Keratinocyte (primary cell): ENCODE measurements around the gene MPV17L2. TPM values are rescaled to one million over a fixed set of nuclear protein-coding genes. Genes with fewer than 3 reads are reported as not detected.

ENCODE experiments used
- DNase-seq: peaks from one replicate; pipeline ENCODE4 v3.0.0-alpha.2; 2011; ENCODE audit warnings: low read depth, missing footprints, low spot score
- FAIRE-seq: peaks from 2 replicates; lab custom pipeline; 2011; peaks lifted over from hg19 to GRCh38; lab: Jason Lieb, UNC
- H2AFZ ChIP-seq: 2 replicates; pipeline ENCODE4 v1.6.0; 2012; ENCODE audit warnings: low read length, control low read depth, inconsistent platforms; ENCODE audit not compliant: control insufficient read depth
- H3K27ac ChIP-seq: 2 replicates; pipeline ENCODE4 v1.5.1; 2011; ENCODE audit warnings: low read length; ENCODE audit not compliant: control insufficient read depth, insufficient read depth
- H3K27me3 ChIP-seq: 3 replicates; pipeline ENCODE4 v1.6.0; 2011; ENCODE audit warnings: low read length; ENCODE audit not compliant: control insufficient read depth, insufficient read depth; ENCODE audit errors: extremely low read depth
- H3K36me3 ChIP-seq, 2 experiments: 2 replicates in 1 of 2; 3 replicates in 1 of 2; pipeline ENCODE4 v1.5.1; 2011; ENCODE audit warnings: low read length in 2 of 2, mild to moderate bottlenecking in 1 of 2; ENCODE audit not compliant: control insufficient read depth in 2 of 2, insufficient read depth in 2 of 2; ENCODE audit errors: extremely low read depth in 1 of 2
- H3K4me1 ChIP-seq: 3 replicates; pipeline ENCODE4 v1.5.1; 2011; ENCODE audit warnings: low read length; ENCODE audit not compliant: control insufficient read depth, insufficient read depth; ENCODE audit errors: extremely low read depth
- H3K4me2 ChIP-seq: 3 replicates; pipeline ENCODE4 v1.6.0; 2011; ENCODE audit warnings: low read depth, low read length; ENCODE audit not compliant: control insufficient read depth, insufficient read depth; ENCODE audit errors: extremely low read depth
- H3K4me3 ChIP-seq, 3 experiments: fragments of 200-600 bp in 1 of 3; sonication (generic) in 1 of 3; 2 replicates in 2 of 3; 3 replicates in 1 of 3; pipeline ENCODE4 v1.5.1; 2011 to 2016; ENCODE audit warnings: low read length in 3 of 3, mild to moderate bottlenecking in 3 of 3, control low read depth in 2 of 3, inconsistent platforms in 1 of 3, low read depth in 1 of 3, mixed read lengths in 1 of 3, mixed run types in 1 of 3, moderate library complexity in 1 of 3; ENCODE audit not compliant: control insufficient read depth in 2 of 3, insufficient read depth in 2 of 3; ENCODE audit errors: extremely low read depth in 1 of 3
- H3K79me2 ChIP-seq: 2 replicates; pipeline ENCODE4 v1.6.0; 2012; ENCODE audit warnings: low read length; ENCODE audit not compliant: control insufficient read depth, insufficient read depth
- H3K9ac ChIP-seq: 3 replicates; pipeline ENCODE4 v1.6.0; 2011; ENCODE audit warnings: low read length; ENCODE audit not compliant: control insufficient read depth, insufficient read depth; ENCODE audit errors: extremely low read depth
- H3K9me1 ChIP-seq: 3 replicates; pipeline ENCODE4 v1.6.0; 2011; ENCODE audit warnings: low read length; ENCODE audit not compliant: control insufficient read depth, insufficient read depth; ENCODE audit errors: extremely low read depth
- H3K9me3 ChIP-seq: 2 replicates; pipeline ENCODE4 v1.5.1; 2012; ENCODE audit warnings: low read depth, low read length; ENCODE audit not compliant: control insufficient read depth
- H4K20me1 ChIP-seq: 3 replicates; pipeline ENCODE4 v1.6.0; 2011; ENCODE audit warnings: low read length; ENCODE audit not compliant: control insufficient read depth, insufficient read depth; ENCODE audit errors: extremely low read depth
- CTCF ChIP-seq, 3 experiments: IDR thresholded peaks in 1 of 3; conservative IDR thresholded peaks in 1 of 3; optimal IDR thresholded peaks in 1 of 3; 2 replicates in 2 of 3; 3 replicates in 1 of 3; pipeline versions ENCODE3 to v1.5.1; 2011; ENCODE audit warnings: low read length in 3 of 3, mild to moderate bottlenecking in 3 of 3, moderate library complexity in 2 of 3, control low read depth in 1 of 3, inconsistent platforms in 1 of 3; ENCODE audit not compliant: insufficient read depth in 2 of 3; ENCODE audit errors: extremely low read depth in 1 of 3
- EZH2 ChIP-seq: IDR thresholded peaks from one replicate; pipeline ENCODE4 v1.6.1; 2012; ENCODE audit warnings: inconsistent platforms, mild to moderate bottlenecking, low read length, moderate library complexity
- dilution Hi-C: fragments of 300-500 bp; cut with MboI; formaldehyde crosslinking; loops from one replicate; pipeline ENCODE4 v1.7.0; 2020; ENCODE audit warnings: low sequenced_read_pairs; ENCODE audit not compliant: extremely low pct_ligation_motif_present
- polyA plus RNA-seq, 5 experiments: library from polyadenylated mRNA; depleted of rRNA in 3 of 5; stranded (reverse) in 3 of 5; stranded (forward) in 1 of 5; unstranded in 1 of 5; fragments of >200 nt; gene quantifications; 1 replicate in 1 of 5; 2 replicates in 3 of 5; 3 replicates in 1 of 5; pipeline versions ENCODE4 v1.2.1 to v1.2.3, GENCODE V29; 2011 to 2012; ENCODE audit warnings: missing spikeins in 2 of 5, low read depth in 1 of 5, low replicate concordance in 1 of 5

The MPV17L2 gene
- polyA plus RNA-seq, 1 donor (not counting 4 experiments of a cell fraction or from before 2014, with no cell fraction given) = 26.3 TPM

DNA sequence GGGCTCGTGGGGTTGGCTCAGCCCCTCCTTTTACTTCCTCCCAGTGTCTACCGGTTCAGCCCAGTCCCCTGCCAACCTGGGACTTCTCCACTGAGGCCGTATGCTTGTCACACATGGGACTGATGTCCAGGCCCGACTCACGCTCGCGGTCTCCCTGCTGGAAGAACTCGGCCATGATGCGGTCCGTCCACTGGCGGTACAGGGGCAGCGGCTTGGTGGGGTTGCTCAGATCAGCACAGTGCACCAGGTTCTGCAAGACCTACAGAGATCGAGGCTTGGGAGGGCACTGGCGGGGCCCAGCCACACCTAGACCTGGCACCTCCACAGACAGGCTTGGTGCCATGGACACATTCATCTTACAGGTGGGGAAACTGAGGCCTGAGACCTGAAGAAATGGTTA lies 18.7 kb downstream of the MPV17L2 start:
- H3K9ac ChIP-seq = no peak overlapping the region
- no peak overlapping the region for H2AFZ ChIP-seq
- H3K4me2 ChIP-seq = no peak overlapping the region
- no peaks in the 10 kb centered on the region for H3K79me2 ChIP-seq
- H3K9me3 ChIP-seq = no peaks in the 10 kb centered on the region
- H3K4me3 ChIP-seq = no peak overlapping the region
- DNase-seq (no peak), FAIRE-seq (no peak)
- dilution Hi-C loops = no loop called here
- no peaks in the 10 kb centered on the region for H3K9me1 ChIP-seq
- no peak overlapping the region for H3K27ac ChIP-seq
- TF ChIP-seq EZH2 = no peak
- TF ChIP-seq CTCF (optimal IDR thresholded peaks at IDR 0.05 in 1 of 3, IDR thresholded peaks at IDR 0.05 in 1 of 3, conservative IDR thresholded peaks at IDR 0.05 in 1 of 3; ENCODE audit: extremely low read depth in 1 of 3, insufficient read depth in 2 of 3, low read length in 3 of 3) = no peak
- H3K36me3 ChIP-seq = no peaks in the 10 kb centered on the region
- peaks cover 4% of the 10 kb centered on the region for H3K4me1 ChIP-seq
- H3K27me3 ChIP-seq = no peaks in the 10 kb centered on the region
- H4K20me1 ChIP-seq = no peaks in the 10 kb centered on the region

DNA sequence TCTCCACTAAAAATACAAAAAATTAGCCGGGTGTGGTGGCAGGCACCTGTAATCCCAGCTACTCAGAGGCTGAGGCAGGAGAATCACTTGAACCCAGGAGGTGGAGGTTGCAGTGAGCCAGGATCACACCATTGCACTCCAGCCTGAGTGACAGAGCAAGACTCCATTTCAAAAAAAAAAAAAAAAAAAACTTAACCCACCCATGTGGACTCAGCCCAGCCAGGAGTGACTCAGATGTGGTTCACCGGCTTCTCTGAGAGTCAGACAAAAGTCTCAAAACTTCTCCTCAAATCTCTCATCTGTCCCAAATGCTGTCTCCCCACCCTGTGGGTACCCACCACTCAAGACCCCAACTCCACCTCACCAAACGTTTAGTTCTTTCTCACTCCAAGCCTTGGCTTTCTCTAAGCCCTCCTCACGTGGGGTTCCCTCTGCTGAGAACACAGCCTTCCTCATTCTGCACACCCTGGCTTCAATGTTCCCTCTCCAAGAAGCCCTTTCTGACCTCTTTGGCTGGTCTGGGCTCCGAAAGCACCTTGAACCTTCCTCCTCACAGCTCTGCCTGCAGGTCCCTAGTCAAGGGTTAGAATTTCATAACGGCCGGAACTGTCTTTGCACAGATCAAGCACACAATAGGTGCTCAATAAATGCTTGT lies 21.9 kb downstream of the MPV17L2 start:
- FAIRE-seq = no peak
- Histone ChIP-seq H3K4me3 (no peak overlapping the region), H3K9ac (no peak overlapping the region), H3K4me2 (no peak overlapping the region), H3K79me2 (no peaks in the 10 kb centered on the region), H3K27ac (no peak overlapping the region), H3K9me3 (no peaks in the 10 kb centered on the region), H3K36me3 (no peaks in the 10 kb centered on the region), H3K27me3 (peaks cover 1% of the 10 kb centered on the region), H3K4me1 (peaks cover 4% of the 10 kb centered on the region), H4K20me1 (no peaks in the 10 kb centered on the region), H2AFZ (no peak overlapping the region), H3K9me1 (no peaks in the 10 kb centered on the region)
- dilution Hi-C loops = no loop called here
- no peak for DNase-seq
- TF ChIP-seq CTCF (optimal IDR thresholded peaks at IDR 0.05 in 1 of 3, IDR thresholded peaks at IDR 0.05 in 1 of 3, conservative IDR thresholded peaks at IDR 0.05 in 1 of 3; ENCODE audit: extremely low read depth in 1 of 3, insufficient read depth in 2 of 3, low read length in 3 of 3) (no peak), EZH2 (no peak)
